HG02981 (cell line): ENCODE results near the gene CYFIP2.

ENCODE experiments used
- ATAC-seq: cut with Tn5 transposase; IDR thresholded peaks from one replicate; pipeline ENCODE4 v1.9.1; 2021; ENCODE audit warnings: mild to moderate bottlenecking, moderate library complexity; ENCODE audit not compliant: unreplicated experiment

CYFIP2 gene

DNA sequence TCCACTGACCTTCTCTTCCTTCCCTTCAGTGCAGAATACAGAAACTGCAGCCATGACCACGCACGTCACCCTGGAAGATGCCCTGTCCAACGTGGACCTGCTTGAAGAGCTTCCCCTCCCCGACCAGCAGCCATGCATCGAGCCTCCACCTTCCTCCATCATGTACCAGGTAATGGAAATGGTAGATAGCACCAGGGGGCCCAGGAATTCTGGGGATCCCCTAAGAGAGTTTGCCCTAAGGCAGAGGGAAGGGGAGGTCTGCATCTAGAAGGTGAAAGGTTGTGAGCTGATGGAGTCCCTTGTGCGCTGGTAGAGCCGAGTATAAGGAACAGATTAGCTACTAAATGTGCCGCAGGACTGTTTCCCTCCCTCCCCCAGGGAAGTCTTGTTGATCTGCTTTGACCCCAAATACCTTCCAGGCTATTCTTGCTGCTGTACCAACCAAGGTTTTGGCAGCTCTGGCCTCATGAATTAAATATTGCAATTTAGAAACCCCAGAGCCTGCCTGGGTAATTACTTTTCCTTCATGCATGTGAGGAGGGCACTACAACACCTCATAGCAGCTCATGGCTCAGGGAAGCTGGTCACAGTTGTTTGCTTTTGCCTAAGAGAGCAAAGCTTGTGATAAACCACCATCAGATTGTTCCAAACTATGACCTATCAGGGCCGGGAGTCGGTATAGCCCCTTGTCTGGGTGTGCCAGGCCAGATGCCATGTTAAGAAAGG is 19.6 kb downstream of the CYFIP2 start:
- no peak for ATAC-seq

GRCh38 chr5:157286761-157287211 is 20.9 kb downstream of the CYFIP2 start:
- ATAC-seq, result no peak

GRCh38 chr5:157288405-157289163 is 22.7 kb downstream of the CYFIP2 start:
- no peak for ATAC-seq

GRCh38 chr5:157289164-157289819 is 23.4 kb downstream of the CYFIP2 start:
- ATAC-seq, result no peak

DNA sequence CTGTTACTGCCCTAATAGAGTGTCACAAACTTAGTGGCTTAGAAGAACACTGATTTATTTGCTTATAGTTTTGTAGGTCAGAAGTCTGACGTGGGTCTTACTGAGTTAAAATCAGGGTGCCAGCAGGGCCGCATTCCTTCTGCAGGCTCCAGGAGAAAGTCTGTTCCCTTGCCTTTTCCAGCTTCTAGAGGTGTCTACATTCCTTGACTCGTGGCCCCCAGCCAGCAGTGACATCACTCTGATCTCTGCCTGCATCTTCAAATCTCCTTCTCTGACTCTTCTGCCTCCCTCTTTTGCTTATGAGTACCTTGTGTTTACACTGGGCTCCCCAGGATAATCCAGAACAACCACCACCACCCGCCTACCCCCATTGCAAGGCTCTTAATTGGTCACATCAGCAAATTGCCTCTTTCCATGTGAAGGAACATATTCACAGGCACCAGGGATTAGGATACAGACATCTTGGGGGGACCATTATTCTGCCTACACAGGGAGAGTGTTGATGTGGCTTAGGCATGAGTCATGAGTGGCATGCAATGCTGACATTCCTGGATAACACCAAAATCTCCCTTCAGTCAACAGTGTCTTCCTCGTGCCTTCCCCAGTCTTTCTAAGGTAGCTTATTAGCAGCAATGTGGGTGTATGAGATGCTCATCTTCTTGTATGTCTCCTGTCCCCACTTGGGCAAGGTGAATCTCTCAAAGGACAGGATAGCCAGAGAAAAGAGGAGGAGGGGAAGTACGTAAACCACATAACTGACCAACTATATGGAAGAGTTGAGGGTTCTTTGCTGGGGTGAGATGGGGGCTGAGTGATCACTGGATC is 24.4 kb downstream of the CYFIP2 start:
- no peak for ATAC-seq

GRCh38 chr5:157290981-157291711 is 25.2 kb downstream of the CYFIP2 start:
- ATAC-seq, result peak; percentile 96

DNA sequence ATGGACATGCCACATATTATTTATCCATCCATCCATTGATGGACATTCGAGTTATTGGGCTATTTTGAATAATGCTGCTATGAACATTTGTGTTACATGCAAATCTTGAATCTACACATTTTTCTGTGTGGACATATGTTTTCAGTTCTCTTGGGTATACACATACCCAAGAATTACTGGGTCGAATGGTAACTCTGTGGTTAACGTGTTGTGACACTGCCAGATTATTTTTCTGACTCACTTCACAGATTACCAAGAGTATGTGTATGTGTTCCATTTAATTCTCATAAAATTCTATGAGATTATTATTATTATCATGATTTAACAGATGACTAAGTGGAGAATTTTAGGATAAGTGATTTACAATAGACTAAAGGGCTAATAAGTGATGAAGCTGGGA is 26.7 kb downstream of the CYFIP2 start:
- ATAC-seq, result no peak

GRCh38 chr5:157294407-157295091 is 28.6 kb downstream of the CYFIP2 start:
- no peak for ATAC-seq

GRCh38 chr5:157295247-157295646 is 29.3 kb downstream of the CYFIP2 start:
- no peak for ATAC-seq

GRCh38 chr5:157300564-157300963 is 34.6 kb downstream of the CYFIP2 start:
- no peak for ATAC-seq

GRCh38 chr5:157301066-157301465 is 35.1 kb downstream of the CYFIP2 start:
- ATAC-seq, result no peak

DNA sequence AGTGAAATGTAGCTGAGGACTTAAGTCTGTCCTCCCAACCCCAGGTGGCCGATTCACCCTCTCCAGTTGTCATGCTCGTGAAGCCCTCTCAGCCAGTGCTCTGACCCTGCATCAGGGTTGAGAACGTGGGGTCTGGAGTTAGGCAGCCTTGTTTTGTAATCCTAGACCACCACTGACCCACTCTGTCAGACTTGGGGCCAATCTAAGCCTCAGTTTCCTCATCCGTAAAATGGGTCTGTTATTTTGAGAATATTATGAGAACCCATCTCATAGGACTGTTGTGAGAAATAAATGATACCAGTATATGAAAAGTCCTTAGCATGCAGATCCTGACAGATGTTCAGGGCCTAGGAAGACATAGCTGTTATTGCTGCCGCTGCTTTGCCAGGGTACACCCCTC is 37.1 kb downstream of the CYFIP2 start:
- ATAC-seq, result no peak

DNA sequence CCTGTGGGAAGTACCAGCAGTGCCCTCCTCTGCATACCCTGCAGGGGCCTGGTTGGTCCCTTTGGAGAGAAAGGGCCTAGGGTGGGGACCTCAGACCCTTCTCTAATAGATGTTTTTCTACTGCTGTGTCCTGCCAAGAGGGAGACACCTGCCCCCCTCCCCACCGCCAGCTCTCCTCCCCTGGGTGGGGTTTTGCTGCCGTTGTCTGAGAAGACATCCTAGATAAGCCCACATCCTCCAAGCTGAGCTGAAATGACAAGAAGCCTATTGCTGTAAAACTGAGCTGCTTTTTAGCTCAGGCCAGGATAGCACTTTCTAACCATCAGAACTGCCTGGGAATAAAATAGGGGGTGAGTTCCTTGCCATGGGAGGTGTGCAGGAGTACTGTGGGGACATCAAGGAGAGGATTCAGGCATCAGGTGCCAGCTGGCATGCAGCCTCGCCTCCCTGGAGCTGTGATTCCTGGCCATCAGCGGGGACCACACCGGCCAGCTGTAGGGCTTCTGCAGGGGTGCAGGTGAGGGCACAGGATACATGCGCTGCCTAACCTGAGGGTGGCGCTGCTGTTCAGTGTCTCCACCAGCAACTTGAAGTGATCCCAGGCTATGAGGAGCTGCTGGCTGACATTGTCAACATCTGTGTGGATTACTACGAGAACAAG is 37.9 kb downstream of the CYFIP2 start:
- ATAC-seq, result no peak

DNA sequence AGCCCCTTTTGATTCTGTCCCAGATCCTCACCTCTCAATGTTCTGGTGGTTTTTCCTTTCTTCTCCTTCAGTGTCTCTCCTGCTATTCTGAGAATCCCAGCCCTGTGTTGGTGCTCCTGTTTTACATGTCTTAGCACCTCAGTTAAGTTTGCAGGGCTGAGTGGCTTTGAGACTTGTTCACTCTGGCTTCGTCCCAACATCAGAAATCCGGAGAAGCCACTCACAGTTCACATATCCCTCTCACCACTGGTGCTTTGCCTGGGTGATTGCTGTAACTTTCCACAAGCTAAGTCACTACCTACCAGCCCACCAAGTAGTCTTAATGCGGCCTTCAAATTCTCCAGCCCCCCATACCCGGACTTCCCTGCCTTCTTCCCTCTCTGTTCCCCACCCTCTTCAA is 40.2 kb downstream of the CYFIP2 start:
- ATAC-seq, result no peak

GRCh38 chr5:157306692-157307471 is 41.0 kb downstream of the CYFIP2 start:
- no peak for ATAC-seq

DNA sequence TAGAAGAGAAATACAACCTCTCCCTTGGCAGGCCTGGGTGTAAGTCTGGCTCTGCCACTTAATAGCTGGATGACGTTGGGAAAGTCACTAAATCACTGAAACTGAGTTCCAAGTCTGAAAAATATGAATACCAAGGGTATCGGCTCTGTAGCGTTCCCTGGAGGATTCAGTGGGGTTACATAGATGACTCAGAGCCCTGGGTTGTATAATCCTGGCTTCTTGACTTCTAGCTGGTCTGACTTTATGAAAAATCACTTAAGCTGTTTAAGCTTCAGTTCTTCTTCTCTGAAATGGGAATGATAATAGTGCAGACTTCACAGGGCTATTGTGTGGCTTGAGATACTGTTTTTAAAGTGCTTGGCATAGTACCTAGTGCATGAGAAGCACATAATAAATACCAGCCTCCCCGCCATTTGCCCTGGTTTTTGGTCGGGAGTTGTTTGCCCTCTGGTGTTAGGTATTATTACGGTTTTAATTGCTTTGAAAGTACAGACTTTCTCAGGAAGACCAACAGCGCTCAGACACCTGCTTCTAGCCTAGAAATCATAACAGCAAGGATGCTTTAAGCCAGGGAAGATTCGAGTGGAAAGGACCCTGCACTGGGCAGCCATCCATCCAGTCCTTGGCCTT is 43.0 kb downstream of the CYFIP2 start:
- no peak for ATAC-seq

DNA sequence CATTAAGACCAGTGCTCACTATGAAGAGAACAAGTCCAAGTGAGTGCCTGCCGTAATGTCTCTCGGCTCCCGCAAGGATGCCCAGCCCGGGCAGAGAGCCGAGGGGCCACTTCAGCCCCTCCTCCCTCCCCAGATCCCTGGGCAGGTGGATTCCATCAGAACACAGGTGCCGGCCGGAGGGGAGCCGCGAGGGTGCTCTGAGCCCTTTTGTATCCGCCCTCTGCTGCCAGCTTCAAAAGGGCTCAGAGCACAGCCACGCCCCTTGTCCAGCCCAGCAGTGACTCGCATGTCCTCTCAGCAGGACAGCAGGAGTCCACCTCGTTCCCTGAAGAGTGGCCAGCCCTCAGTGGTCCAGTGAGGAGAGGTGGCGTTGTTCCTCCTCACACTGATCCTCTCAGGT is 43.9 kb downstream of the CYFIP2 start:
- no peak for ATAC-seq

DNA sequence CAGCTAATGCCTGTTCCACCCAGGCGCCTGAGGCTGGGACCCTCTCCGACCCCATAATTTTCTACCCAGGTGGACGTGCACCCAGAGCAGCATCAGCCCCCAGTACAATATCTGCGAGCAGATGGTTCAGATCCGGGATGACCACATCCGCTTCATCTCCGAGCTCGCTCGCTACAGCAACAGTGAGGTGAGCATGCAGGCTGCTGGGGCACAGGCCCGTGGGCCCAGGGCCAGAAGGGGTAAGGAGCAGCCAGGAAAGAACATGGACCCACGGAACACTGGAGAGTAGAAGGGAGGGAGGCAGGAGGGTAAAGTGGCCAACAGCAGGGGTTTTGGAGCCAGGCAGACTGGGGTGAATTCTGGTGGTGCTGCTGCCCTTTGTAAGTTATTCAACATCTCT is 45.7 kb downstream of the CYFIP2 start:
- ATAC-seq, result no peak
